EH (cell line): ENCODE data around the gene MCUR1.
"Not testable (repeated sequence)": the region's sequence is repeated elsewhere in the genome, so short reads cannot be mapped to it uniquely, and the experiment has no call there.

Experiments used
- DNase-seq: peaks from one replicate; pipeline ENCODE4 v3.0.0-alpha.2; 2015; ENCODE audit warnings: low read depth

MCUR1 gene, protein sequence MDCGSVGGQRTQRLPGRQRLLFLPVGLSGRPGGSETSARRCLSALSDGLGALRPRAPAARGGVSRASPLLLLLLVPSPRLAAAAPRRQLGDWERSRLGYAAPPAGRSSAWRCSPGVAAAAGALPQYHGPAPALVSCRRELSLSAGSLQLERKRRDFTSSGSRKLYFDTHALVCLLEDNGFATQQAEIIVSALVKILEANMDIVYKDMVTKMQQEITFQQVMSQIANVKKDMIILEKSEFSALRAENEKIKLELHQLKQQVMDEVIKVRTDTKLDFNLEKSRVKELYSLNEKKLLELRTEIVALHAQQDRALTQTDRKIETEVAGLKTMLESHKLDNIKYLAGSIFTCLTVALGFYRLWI

DNA sequence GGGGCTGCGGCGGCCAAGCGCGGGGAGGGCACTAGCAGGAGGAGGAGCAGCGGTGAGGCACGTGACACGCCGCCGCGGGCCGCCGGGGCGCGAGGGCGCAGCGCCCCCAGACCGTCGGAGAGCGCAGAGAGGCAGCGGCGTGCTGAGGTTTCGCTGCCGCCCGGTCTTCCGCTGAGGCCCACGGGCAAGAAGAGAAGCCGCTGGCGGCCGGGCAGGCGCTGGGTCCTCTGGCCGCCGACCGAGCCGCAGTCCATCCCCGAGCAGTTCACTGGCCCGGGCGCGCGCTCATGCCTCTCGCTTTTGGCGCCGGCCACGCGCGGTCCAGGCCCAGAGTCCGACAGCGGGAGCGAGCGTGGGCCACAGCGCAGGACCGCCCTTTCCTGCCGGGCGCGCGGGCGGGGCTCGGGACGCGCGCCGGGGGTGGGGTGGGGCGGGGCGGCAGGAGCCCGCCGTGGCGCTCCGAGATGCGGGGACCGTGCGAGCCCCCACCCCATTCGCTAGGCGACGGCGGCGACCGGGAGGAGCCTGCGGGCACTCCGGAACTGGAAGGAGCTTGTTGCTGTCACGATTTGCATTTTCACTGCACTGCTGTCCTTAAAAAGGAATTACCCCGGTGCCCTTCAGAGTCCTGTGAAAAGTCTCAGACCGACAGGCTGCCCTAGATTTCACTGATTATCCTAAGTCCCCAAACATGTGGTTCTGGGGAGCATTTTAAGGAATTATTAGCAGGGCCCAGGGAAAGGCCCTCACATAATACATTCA, at the start of gene MCUR1:
TSS of gene MCUR1 (minus strand) at position 382 of the 762 bp plus-strand sequence. CDS start at position 254, 128 bp downstream.
- peak; percentile 85 for DNase-seq

DNA sequence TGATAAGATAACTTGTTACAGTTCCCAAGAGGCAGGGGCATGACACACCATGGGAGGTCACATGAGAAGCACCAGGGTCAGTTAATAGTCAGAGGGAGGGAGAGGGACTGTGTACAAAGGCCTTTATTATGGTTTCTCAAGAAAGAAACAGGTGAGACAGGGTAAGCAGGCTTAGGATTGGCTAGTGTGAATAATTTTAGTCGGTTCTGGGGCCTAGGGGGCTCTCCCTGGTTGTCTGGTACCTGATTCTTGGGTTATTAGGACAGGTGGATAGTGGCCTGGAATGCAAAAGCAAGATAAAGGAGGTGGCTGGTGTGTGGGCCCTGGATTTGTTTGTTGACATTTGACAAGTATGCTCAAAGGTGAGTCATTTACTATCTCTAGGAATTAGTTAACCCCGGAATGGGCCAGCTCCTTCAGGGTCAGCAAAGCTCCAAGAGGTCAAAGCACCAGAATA, 49.4 kb upstream of the MCUR1 start:
- DNase-seq = no peak

DNA sequence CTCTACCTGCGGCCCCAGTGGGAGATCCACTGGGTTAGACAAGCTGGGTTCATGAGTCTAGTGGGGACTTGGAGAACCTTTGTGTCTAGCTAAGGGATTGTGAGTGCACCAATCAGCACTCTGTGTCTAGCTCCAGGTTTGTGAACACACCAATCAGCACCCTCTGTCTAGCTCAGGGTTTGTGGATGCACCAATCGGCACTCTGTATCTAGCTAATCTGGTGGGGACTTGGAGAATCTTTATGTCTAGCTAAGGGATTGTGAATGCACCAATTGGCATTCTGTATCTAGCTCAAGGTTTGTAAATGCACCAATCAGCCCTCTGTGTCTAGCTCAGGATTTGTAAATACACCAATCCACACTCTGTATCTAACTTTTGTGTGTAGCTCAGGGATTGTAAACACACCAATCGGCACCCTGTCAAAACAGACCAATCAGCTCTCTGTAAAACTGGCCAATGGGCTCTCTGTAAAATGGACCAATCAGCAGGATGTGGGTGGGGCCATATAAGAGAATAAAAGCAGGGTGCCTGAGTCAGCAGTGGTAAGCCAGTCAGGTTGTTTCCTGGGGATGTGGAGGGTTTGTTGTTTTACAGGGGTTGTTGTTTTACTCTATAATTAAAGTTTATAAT, 46.3 kb upstream of the MCUR1 start:
- peak; percentile 6 for DNase-seq

DNA sequence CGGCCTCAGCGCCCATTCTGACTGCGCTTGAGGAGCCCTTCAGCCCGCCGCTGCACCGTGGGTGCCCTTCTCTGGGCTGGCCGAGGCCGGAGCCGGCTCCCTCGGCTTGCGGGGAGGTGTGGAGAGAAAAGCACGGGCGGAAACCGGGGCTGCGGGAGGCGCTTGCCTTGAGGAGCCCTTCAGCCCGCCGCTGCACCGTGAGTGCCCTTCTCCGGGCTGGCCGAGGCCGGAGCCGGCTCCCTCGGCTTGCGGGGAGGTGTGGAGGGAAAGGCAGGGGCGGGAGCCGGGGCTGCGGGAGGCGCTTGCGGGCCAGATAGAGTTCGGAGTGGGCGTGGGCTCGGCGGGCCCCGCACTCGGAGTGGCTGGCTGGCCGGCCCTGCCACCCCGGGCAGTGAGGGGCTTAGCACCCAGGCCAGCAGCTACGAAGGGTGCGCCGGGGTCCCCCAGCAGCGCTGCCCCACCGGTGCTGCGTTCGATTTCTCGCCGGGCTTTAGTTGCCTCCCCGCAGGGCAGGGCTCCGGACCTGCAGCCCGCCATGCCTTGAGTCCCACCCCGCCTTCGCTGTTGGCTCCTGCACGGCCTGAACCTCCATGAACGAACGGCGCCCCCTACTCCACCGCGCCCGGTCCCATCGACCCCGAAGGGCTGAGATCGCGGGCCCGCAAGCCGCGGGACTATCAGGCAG, 45.7 kb upstream of the MCUR1 start:
- no peak for DNase-seq

DNA sequence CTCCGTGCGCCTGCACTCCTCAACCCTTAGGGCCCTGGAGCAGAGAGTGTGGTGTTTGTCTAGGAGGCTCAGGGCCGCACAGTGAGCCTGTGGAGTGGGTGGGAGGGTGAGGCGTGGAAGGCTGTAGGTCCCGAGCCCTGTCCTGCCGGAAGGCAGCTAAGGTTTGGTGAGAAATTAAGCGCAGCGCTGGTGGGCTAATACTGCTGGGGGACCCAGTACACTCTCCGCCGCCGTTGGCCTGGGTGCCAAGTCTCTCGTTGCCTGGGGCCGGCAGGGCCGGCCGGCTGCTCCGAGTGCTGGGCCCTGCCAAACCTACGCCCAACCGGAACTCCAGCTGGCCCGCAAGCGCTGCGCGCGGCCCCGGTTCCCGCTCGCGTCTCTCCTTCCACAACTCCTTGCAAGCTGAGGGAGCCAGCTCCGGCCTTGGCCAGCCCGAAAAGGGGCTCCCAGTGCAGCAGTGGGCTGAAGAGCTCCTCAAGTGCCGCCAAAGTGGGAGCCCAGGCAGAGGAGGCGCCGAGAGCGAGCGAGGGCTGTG, 40.4 kb upstream of the MCUR1 start:
- no peak for DNase-seq

DNA sequence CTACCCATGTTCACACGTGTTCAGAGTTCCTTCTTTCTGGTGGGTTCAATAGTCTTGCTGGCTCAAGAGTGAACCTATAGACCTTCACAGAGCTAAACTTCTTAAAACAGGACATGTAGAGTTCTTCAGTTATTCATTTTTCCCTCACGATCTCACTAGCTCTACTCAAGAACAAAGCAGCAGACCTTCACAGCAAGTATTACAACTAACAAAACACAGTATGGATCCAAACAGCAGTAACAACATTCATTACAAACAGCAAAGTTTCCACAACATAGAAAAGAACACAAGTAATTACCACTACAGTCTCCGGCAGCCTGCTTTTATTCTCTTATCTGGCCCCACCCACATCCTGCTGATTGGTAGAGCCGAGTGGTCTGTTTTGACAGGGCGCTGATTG, 39.5 kb upstream of the MCUR1 start:
- no peak for DNase-seq

DNA sequence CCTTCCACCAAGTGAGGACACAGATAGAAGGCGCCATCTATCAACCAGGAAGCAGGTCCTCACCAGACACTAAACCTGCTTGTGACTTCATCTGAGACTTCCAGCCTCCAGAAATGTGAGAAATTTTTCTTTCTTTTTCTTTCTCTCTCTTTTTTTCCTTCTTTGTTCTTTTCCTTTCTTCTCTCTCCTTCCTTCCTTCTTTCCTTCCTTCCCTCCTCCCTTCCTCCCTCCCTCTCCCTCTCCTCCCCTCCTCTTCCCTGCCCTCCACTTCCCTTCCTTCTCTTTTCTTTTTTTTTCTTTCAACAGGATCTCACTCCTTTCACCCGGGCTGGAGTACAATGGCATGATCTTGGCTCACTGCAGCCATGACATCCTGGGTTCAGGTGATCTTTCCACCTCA, 37.4 kb upstream of the MCUR1 start:
- no peak for DNase-seq

DNA sequence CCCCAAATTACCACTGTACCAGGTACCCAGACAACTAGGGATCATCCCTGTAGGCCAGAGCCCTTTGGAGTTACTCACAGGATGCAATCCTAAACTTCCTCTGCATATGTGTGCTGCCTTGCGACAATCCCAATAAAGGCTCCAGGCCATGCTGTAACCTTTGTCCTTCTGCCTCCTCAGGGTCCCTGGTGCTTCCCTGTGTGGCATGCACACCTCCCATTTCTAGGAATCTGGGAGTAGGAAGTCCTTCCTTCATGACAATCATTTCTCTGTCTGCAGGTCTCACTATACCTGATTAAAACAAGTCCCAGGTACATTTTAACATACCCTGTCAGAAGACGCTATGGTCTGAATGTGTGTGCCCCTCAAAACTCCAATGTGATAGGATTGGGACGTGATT, 37.0 kb upstream of the MCUR1 start:
- DNase-seq = no peak

DNA sequence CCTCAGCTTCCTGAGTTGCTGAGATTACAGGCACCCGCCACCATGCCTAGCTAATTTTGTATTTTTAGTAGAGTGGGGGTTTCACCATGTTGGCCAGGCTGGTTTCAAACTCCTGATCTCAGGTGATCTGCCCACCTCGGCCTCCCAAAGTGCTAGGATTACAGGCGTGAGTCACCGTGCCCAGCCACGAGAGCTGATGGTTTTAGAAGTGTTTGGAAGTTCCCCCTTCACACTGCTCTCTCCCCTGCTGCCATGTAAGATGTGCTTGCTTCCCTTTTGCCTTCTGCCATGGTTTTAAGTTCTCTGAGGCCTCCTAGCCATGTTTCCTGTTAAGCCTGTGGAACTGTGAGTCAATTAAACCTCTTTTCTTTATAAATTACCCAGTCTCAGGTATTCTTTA, 36.3 kb upstream of the MCUR1 start:
- DNase-seq = not testable (repeated sequence)

DNA sequence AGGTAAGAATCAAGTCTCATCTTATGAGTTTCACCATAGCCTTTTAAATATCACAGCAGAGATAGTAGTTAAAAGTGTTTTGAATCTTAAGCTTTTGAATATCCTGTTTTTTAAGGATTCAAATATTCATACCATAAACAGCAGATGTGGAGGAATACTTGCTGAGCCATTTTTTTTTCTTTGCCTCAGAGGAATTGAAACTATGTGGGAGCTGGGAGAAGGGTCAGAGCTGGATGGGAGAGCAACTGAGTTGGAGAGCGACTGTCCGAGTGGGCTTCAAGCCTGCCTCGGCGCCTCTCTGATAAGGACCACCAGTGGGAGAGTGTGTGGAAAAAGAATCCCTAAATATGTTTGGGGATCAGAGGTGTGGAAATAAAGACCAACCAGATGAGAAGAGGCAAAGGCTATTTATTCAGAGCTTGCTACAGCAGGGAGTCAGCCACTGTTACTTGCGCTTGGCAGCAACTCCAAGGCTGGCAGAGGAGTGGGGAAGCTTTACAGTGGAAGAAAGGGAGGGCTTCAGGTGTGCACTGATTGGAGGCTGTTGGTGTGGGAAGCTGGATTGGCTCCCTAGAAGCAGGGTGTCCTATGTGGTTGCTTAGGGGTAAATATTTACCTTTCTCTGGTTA, 34.3 kb upstream of the MCUR1 start:
- DNase-seq = peak; percentile 16

DNA sequence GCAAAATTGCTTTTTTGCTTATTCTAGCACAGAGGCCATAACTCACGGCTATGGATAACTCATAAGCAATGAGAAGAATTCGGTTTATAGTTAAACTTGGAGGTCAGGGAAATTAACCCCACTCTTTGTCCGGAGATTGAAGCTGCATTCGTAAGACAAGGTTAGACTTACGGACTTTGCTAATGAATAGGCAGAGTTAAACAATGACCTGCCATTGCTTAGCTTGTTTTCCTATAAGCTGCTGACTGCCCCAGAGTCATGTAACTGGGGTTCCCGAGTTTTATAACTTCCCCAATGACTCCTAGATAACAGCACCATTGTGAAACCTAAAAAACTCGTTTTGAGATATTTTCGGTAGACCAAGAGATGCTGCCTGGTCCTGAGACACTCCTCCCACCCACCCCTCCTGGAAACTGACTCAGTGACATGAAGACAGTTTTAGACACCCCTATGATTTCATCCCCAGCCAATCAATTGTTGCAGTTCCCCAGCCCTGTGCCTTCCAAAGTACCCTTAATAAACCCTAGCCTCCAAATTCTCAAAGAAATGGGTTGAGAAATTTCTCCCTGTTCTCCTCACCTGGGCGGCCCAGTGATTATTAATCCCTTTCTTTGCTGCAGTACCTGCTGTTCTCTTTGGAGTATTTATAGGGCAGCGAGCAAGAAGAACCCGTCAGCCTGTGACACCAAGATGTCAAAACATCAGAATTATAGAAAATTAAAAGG, 33.1 kb upstream of the MCUR1 start:
- DNase-seq = no peak

DNA sequence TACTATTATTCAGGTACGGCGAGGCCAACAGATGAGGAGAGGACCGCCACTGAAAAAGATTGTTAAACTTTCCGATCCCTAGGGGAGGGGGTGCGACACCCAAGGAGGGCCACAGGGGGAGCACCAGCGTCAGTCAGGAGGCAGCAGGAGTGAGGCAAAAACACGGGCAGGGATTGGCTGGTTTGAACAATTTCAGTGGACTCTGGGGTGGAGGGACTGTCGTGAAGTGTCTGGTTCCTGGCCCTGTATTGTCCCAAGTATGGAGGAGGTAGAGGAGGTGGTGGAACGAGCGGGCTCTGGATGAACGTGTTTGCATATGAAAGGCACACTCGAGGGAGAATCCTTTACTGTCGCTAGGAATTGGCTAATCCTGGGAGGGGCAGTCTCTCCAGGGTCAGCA, 32.5 kb upstream of the MCUR1 start:
- DNase-seq = no peak

DNA sequence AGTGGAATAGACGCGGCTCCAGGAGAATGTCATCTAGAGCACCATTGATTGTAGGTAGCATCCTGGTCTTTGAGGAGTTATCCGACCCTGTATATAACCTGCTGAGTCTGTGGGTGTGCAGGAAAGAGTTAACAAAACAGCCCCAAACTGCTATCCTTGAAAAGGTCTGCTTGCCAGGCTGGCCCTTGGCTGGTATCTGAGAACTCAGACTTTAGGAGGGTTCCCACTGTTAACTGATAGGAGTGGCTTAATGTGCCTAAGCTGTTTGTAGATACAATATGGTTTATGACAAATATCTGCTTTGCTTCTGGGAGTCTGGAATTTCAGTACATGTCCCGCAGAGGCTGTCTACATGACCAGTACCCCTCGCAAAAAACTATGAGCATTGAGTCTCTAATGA, 27.6 kb upstream of the MCUR1 start:
- DNase-seq = no peak

DNA sequence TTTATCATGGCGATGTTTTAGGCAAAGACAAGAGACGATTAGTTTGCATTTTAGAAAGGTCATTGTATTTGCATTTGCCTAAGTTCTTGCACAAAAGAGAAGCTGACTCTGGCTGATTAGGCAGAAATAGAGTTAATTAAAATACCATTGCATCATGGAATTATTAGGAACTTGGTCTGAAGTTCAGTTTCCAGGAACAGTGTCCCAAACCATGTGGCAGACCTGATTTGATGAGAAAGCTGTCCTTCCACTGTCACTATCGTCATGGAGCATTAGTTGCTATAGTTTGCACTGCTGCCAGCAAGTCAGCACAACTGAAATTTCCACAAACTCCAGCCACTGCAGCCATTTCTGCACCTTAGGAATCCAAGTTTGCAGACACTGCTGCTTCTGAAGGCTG, 24.3 kb upstream of the MCUR1 start:
- no peak for DNase-seq

DNA sequence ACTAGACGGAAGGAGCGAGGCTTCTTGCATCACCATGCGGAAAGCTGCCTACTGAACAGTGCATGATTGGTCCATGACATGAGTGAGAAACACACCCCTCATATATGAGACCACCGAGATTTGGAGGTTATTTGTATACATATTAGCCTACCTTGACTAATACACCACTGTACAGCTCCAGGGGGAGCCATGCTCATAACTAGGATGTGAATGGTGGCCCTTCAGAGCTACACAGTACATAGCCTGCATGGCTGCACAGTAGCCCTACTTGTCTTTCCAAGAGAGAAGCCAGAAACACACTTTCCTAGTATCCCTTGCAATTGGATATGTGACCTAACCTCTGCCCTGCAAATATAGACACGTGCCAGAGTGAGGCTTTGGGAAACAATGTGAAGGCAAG, 21.8 kb upstream of the MCUR1 start:
- DNase-seq = no peak

DNA sequence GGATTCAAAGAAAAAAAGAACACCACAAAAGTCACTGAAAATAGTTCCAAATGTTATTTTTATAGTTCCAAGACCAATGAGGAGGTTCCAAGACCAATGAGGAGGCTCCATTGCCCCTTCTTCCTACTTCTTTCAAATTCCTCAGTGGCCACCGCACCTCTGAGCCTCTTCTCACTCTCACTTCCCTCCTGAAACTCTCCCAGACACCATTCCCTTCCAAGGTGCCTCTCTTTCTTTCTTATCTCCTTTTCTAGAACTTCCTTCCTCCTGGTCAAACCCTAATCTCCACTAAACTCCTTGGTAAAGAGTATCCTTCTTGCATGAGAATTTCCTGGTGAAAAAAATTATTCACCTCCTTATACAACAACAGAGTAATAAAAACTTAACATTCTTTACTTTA, 20.4 kb upstream of the MCUR1 start:
- no peak for DNase-seq

DNA sequence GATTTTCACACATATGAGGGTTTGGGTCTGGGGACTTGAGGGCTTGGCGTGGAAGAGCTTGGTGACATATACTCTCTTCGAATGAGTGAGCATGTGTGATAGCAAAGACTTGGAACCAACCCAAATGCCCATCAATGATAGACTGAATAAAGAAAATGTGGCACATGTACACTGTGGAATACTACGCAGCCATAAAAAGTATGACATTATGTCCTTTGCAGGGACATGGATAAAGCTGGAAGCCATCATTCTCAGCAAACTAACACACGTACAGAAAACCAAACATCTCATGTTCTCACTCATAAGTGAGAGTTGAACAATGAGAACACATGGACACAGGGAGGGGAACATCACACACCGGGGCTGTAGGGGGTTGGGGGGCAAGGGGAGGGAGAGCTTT, 19.7 kb upstream of the MCUR1 start:
- not testable (repeated sequence) for DNase-seq

DNA sequence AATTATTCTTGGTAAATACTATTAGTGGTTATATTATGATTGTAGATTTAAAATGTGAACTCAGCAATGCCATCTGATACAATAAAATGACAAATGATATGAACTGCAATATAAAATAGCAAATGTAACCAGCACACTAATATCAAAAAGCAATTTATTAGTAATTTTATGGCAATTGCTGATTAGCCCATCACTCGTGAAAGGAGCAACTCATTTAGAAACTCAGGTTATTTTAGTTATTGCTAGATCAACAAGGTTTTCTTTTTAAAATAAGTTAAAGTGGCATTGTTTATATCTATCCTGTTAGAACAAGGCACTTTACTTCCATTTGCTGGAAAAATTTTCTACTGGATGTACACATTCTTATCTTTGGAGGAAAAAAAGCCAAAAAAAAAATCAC, 18.4 kb upstream of the MCUR1 start:
- DNase-seq = no peak

DNA sequence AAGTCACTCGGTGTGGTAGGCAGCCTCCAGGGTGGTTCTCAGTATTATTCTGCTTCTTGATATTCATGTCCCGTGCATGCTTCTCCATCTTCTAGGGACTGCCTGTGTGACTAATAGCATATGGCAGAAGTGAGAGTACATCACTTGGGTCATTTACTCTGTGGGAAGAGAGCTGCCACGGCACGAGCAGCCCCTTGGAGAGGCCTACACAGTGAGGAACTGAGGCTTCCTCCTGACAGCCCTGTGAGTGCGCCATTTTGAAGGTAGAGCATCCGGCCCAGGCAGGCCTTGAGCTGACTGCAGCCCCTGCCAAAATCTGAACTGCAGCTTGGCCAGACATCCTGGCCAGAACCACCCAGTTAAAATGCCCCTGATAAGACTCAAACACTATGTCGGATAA, 17.3 kb upstream of the MCUR1 start:
- DNase-seq = no peak

DNA sequence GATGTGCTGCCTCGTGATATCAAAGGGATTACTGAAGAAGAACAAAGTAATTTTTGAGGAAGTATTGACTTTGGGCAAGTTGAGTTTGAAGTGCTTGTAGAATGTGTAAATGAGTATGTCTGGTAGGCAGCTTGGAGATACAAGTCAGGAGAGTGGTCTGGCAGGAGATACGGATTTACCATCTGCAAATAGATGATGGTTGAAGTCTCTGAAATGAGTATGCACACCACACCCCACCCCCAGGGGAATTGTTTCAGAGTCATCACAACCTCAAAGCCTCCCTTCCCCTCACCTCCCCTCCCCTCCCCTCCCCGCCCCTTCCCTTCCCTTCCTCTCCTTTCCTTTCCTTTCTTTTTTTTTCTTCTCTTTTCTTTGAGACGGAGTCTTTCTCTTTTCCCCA, 16.4 kb upstream of the MCUR1 start:
- DNase-seq = no peak

DNA sequence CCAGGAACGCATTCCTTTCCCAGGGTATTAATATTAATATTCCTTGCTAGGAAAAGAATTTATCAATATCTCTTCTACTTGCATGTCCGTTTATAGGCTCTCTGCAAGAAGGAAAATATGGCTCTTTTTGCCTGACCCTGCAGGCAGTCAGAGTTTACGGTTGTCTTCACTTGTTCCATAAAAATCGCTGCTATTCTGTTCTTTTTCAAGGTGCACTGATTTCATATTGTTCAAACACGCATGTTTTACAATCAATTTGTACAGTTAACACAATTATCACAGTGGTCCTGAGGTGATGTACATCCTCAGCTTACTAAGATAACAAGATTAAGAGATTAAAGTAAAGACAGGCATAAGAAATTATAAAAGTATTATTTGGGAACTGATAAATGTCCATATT, 15.1 kb upstream of the MCUR1 start:
- DNase-seq = not testable (repeated sequence)
